CD14-positive monocyte (primary cell): ENCODE results near the gene GFPT2. TPM values are rescaled to one million over a fixed set of nuclear protein-coding genes. Genes with fewer than 3 reads are reported as not detected.

Experiments used
- DNase-seq, 3 donors: peaks; one replicate each; pipeline ENCODE4 v3.0.0-alpha.2; 2011 to 2022
- H2AFZ ChIP-seq: 2 replicates; pipeline ENCODE4 v1.6.0; 2012; ENCODE audit warnings: mild to moderate bottlenecking, low read depth, low read length, inconsistent platforms; ENCODE audit not compliant: insufficient read depth, poor library complexity, severe bottlenecking
- H3K27ac ChIP-seq, 2 donors: 1 replicate in 1 of 2; 2 replicates in 1 of 2; pipeline ENCODE4 v1.5.1; 2012 to 2013; ENCODE audit warnings: low read length in 2 of 2, control low read depth in 1 of 2, inconsistent platforms in 1 of 2, low read depth in 1 of 2, mild to moderate bottlenecking in 1 of 2
- H3K27me3 ChIP-seq, 2 donors: one replicate each; pipeline versions ENCODE4 v1.6.0 to v1.6.1; 2011 to 2013; ENCODE audit warnings: low read length in 2 of 2; ENCODE audit not compliant: control insufficient read depth in 2 of 2, insufficient read depth in 2 of 2
- H3K36me3 ChIP-seq, 2 donors: replicated peaks in 1 of 2; 1 replicate in 1 of 2; 2 replicates in 1 of 2; pipeline versions ENCODE4 v1.5.1 to v1.6.1; 2012 to 2013; ENCODE audit warnings: low read length in 2 of 2, control low read depth in 1 of 2, inconsistent platforms in 1 of 2, mild to moderate bottlenecking in 1 of 2; ENCODE audit not compliant: insufficient read depth in 2 of 2, control insufficient read depth in 1 of 2
- H3K4me1 ChIP-seq, 2 donors: 1 replicate in 1 of 2; 2 replicates in 1 of 2; pipeline versions ENCODE4 v1.5.1 to v1.6.1; 2012 to 2013; ENCODE audit warnings: low read length in 2 of 2, control low read depth in 1 of 2, inconsistent platforms in 1 of 2, mild to moderate bottlenecking in 1 of 2, moderate library complexity in 1 of 2; ENCODE audit not compliant: insufficient read depth in 2 of 2, control insufficient read depth in 1 of 2
- H3K4me2 ChIP-seq: replicated peaks from 2 replicates; pipeline ENCODE3; 2012; ENCODE audit warnings: low read length, moderate library complexity, mild to moderate bottlenecking; ENCODE audit not compliant: poor library complexity, severe bottlenecking; ENCODE audit errors: extremely low read depth
- H3K4me3 ChIP-seq, 3 experiments: fragments of 200-600 bp in 1 of 3; sonication (generic) in 1 of 3; replicated peaks in 1 of 3; 1 replicate in 2 of 3; 2 replicates in 1 of 3; pipeline ENCODE4 v1.5.1; 2011 to 2013; ENCODE audit warnings: low read length in 3 of 3, mild to moderate bottlenecking in 3 of 3, control low read depth in 2 of 3, low read depth in 2 of 3, inconsistent platforms in 1 of 3, moderate library complexity in 1 of 3
- H3K79me2 ChIP-seq: 2 replicates; pipeline ENCODE4 v1.6.0; 2012; ENCODE audit warnings: mild to moderate bottlenecking, control low read depth, inconsistent platforms, low read length, moderate library complexity; ENCODE audit not compliant: insufficient read depth
- H3K9ac ChIP-seq: 2 replicates; pipeline ENCODE4 v1.6.0; 2017; ENCODE audit warnings: low read length, mild to moderate bottlenecking; ENCODE audit not compliant: insufficient read depth, poor library complexity, severe bottlenecking
- H3K9me3 ChIP-seq, 2 donors: replicated peaks in 1 of 2; 1 replicate in 1 of 2; 2 replicates in 1 of 2; pipeline versions ENCODE4 v1.5.1 to v1.6.1; 2012 to 2013; ENCODE audit warnings: low read length in 2 of 2, control low read depth in 1 of 2; ENCODE audit not compliant: control insufficient read depth in 1 of 2, insufficient read depth in 1 of 2
- H4K20me1 ChIP-seq: 2 replicates; pipeline ENCODE4 v1.6.0; 2012; ENCODE audit warnings: mild to moderate bottlenecking, low read length, control low read depth, moderate library complexity; ENCODE audit not compliant: insufficient read depth
- H3K27ac Mint-ChIP-seq, 7 donors: one replicate each; pipeline ENCODE4 v1.8.0; 2020; ENCODE audit warnings: mild to moderate bottlenecking in 7 of 7, mixed read lengths in 7 of 7, moderate library complexity in 6 of 7, inconsistent platforms in 2 of 7
- H3K27me3 Mint-ChIP-seq, 3 donors: one replicate each; pipeline ENCODE4 v1.8.0; 2021 to 2022; ENCODE audit warnings: low read depth in 3 of 3, mild to moderate bottlenecking in 3 of 3, mixed read lengths in 3 of 3, moderate library complexity in 3 of 3, inconsistent platforms in 1 of 3
- H3K36me3 Mint-ChIP-seq, 2 donors: one replicate each; pipeline ENCODE4 v1.8.0; 2020; ENCODE audit warnings: mixed read lengths in 2 of 2, inconsistent platforms in 1 of 2, mild to moderate bottlenecking in 1 of 2
- H3K4me1 Mint-ChIP-seq: one replicate; pipeline ENCODE4 v1.8.0; 2020; ENCODE audit warnings: mild to moderate bottlenecking, mixed read lengths
- H3K4me3 Mint-ChIP-seq, 2 donors: one replicate each; pipeline ENCODE4 v1.8.0; 2020; ENCODE audit warnings: mild to moderate bottlenecking in 2 of 2, mixed read lengths in 2 of 2, moderate library complexity in 1 of 2
- H3K9me3 Mint-ChIP-seq, 7 donors: one replicate each; pipeline ENCODE4 v1.8.0; 2020 to 2022; ENCODE audit warnings: mixed read lengths in 7 of 7, mild to moderate bottlenecking in 6 of 7, moderate library complexity in 6 of 7, inconsistent platforms in 2 of 7
- CTCF ChIP-seq: fragments of 200-600 bp; IDR thresholded peaks from one replicate; pipeline ENCODE4 v1.8.0; 2022; ENCODE audit warnings: antibody characterized with exemption, mild to moderate bottlenecking
- WGBS: methylation state at CpG from one replicate; pipeline ENCODE4 v1.1.5; 2013; ENCODE audit warnings: missing lambda C conversion rate; ENCODE audit not compliant: insufficient coverage; 5-methylcytosine and 5-hydroxymethylcytosine counted together
- intact Hi-C, 2 donors: fragments of 100-400 bp; cut with micrococcal nuclease; formaldehyde crosslinking; loops; one replicate each; pipeline versions ENCODE4 v1.15.0 to v1.15.1; 2023
- polyA plus RNA-seq, 3 donors: library from polyadenylated mRNA; depleted of rRNA in 1 of 3; unstranded in 2 of 3; stranded (reverse) in 1 of 3; fragments of 300-500 nt in 2 of 3; fragments of >200 nt in 1 of 3; fragmentation: Illumina TruSeq in 2 of 3; gene quantifications; 1 replicate in 2 of 3; 2 replicates in 1 of 3; pipeline ENCODE4 v1.2.3, GENCODE V29; 2012 to 2021

Gene GFPT2
- polyA plus RNA-seq, 3 donors = not detected

- no peaks in the 10 kb centered on the region for H4K20me1 ChIP-seq
- Mint-ChIP-seq H3K36me3 (no peaks in the 10 kb centered on the region), H3K27me3 (peaks cover 3 to 13% (median 6%) of the 10 kb centered on the region in 3 donors), H3K4me3 (no peak overlapping the region), H3K4me1 (no peaks in the 10 kb centered on the region), H3K27ac (no peak overlapping the region), H3K9me3 (peaks cover 0 to 7% (median 0%) of the 10 kb centered on the region in 7 donors)
- no peaks in the 10 kb centered on the region for H3K9me3 ChIP-seq
- H3K27me3 ChIP-seq = no peaks in the 10 kb centered on the region
- H3K4me1 ChIP-seq = no peaks in the 10 kb centered on the region
- H3K36me3 ChIP-seq = no peaks in the 10 kb centered on the region
- no peak for DNase-seq
- 95% methylated on average over 9 of the region's 11 CpGs for WGBS
- H3K4me3 ChIP-seq = no peak overlapping the region
- no peak overlapping the region for H2AFZ ChIP-seq
- no peak overlapping the region for H3K4me2 ChIP-seq
- H3K9ac ChIP-seq = no peak overlapping the region
- intact Hi-C loops = no loop called here
- no peak for TF ChIP-seq CTCF
- no peak overlapping the region for H3K27ac ChIP-seq
- H3K79me2 ChIP-seq = no peaks in the 10 kb centered on the region
Measured at GRCh38 chr5:180311216-180311615, 41.9 kb downstream of the GFPT2 start.

- Mint-ChIP-seq H3K27me3 (peaks cover 7 to 16% (median 15%) of the 10 kb centered on the region in 3 donors), H3K36me3 (no peaks in the 10 kb centered on the region), H3K4me3 (no peak overlapping the region), H3K4me1 (no peaks in the 10 kb centered on the region), H3K9me3 (peaks cover 0 to 2% (median 0%) of the 10 kb centered on the region in 7 donors), H3K27ac (no peak overlapping the region)
- H4K20me1 ChIP-seq = no peaks in the 10 kb centered on the region
- H2AFZ ChIP-seq = no peak overlapping the region
- H3K36me3 ChIP-seq = no peaks in the 10 kb centered on the region
- H3K27ac ChIP-seq = no peak overlapping the region
- no peak overlapping the region for H3K4me2 ChIP-seq
- H3K79me2 ChIP-seq = no peaks in the 10 kb centered on the region
- no peak for TF ChIP-seq CTCF
- no peaks in the 10 kb centered on the region for H3K9me3 ChIP-seq
- H3K4me3 ChIP-seq = no peak overlapping the region
- 100% methylated on average over 3 of the region's 8 CpGs for WGBS
- intact Hi-C loops = no loop called here
- no peak overlapping the region for H3K9ac ChIP-seq
- no peak for DNase-seq
- no peaks in the 10 kb centered on the region for H3K4me1 ChIP-seq
- H3K27me3 ChIP-seq = no peaks in the 10 kb centered on the region
Measured at GRCh38 chr5:180306796-180307195, 46.3 kb downstream of the GFPT2 start.
